HUES64 (cell line): ENCODE results near the gene SELENOF. TPM values are rescaled to one million over a fixed set of nuclear protein-coding genes. Genes with fewer than 3 reads are reported as not detected.

Experiments
- H3K27ac ChIP-seq: 2 replicates; pipeline ENCODE4 v1.7.0; 2013; ENCODE audit warnings: low read depth, low read length, inconsistent platforms
- H3K27me3 ChIP-seq: 2 replicates; pipeline ENCODE4 v1.6.1; 2013; ENCODE audit warnings: mild to moderate bottlenecking, low read length; ENCODE audit not compliant: insufficient read depth
- H3K36me3 ChIP-seq: 2 replicates; pipeline ENCODE4 v1.6.1; 2013; ENCODE audit warnings: mild to moderate bottlenecking, low read length; ENCODE audit not compliant: insufficient read depth
- H3K4me1 ChIP-seq: 2 replicates; pipeline ENCODE4 v1.6.1; 2013; ENCODE audit warnings: mild to moderate bottlenecking, low read length, moderate library complexity; ENCODE audit not compliant: insufficient read depth
- H3K4me3 ChIP-seq: 2 replicates; pipeline ENCODE4 v1.5.1; 2013; ENCODE audit warnings: mild to moderate bottlenecking, low read length, moderate library complexity
- H3K9ac ChIP-seq: 2 replicates; pipeline ENCODE4 v1.6.1; 2013; ENCODE audit warnings: mild to moderate bottlenecking, low read depth, low read length
- H3K9me3 ChIP-seq: 2 replicates; pipeline ENCODE4 v1.6.1; 2013; ENCODE audit warnings: low read depth, low read length; ENCODE audit not compliant: insufficient read depth
- WGBS: fragments of 150-250, 120-280 bp; methylation state at CpG from one replicate; pipeline ENCODE4 v1.1.7; 2013; ENCODE audit warnings: missing lambda C conversion rate; 5-methylcytosine and 5-hydroxymethylcytosine counted together
- polyA plus RNA-seq, 2 experiments: library from polyadenylated mRNA; stranded (reverse); fragments of 50-300 nt; gene quantifications; one replicate each; pipeline ENCODE4 v1.2.3, GENCODE V29; 2013

The SELENOF gene
- polyA plus RNA-seq (2013, experiment 1 of 2) = 122 TPM
- polyA plus RNA-seq (2013, experiment 2 of 2) = 126 TPM

DNA sequence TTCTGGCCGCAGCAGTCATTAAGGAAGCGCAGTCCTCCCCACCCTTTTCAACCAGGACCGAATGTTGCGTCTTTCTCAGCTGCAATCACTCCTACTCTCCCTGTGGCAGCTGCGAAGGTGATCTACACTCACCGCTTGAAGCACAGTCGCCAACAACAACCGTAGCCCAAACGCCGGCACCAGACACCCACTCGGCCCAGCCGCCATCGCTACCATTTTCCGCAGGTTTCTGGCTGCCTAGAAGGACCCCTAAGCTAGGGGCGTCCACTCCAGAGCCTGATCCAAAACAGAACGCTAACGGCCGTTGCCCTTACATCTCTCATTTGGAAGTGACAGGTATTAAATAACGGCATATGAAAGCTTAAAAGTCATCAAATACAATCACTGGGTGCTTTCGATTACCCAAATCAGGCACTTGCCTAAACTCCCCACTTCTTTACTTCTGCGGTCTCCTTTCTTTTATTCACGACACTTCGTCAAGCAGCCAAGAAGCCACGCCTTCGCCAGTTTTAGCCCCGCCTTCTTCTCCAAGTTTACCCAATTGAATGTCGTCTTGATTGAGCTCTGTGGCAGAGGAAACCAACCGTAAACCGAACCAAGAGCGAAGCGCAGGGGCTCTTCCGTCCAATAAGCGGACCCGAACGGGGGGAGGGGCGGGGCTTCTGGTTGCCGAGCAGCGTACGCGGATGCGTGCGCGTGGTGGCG is at the start of gene SELENOF:
TSS of gene SELENOF (minus strand) at position 231 of the 705 bp plus-strand sequence. CDS start at position 216, 15 bp downstream.
- H3K36me3 ChIP-seq = peaks cover 12% of the 10 kb centered on the region; the same call in 1 of the 2 replicates

DNA sequence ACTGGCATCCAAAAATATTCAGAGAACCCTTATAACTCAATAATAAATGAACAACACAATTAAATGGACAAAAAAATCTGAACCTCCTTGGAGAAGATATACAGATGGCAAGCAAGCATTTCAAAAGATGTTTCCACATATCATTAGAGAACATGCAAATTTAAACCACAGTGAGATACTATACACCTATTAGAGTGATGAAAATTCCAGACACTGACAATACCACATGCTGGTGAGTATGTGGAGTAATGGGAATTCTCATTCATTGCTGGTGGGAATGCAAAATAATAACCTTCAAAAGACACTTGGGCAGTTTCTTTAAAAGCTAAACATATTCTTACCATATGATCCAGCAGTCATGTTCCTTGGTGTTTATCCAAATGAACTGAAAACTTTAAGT is 46.6 kb upstream of the SELENOF start:
- no peak overlapping the region for H3K9ac ChIP-seq
- no peak overlapping the region for H3K4me3 ChIP-seq
- no peak overlapping the region for H3K27ac ChIP-seq
- no peaks in the 10 kb centered on the region for H3K9me3 ChIP-seq
- peaks cover 4% of the 10 kb centered on the region; the same call in 1 of the 2 replicates for H3K36me3 ChIP-seq
- no peaks in the 10 kb centered on the region for H3K4me1 ChIP-seq
- H3K27me3 ChIP-seq = no peaks in the 10 kb centered on the region

More for the DNA sequence above, at the start of gene SELENOF:
- H3K4me3 ChIP-seq = peak within 1 kb of the TSS; percentile 91
- no peaks in the 10 kb centered on the region for H3K27me3 ChIP-seq
- H3K9me3 ChIP-seq = no peaks in the 10 kb centered on the region
- under 1% methylated on average over 37 of the region's 44 CpGs for WGBS
- H3K9ac ChIP-seq = peak within 1 kb of the TSS; percentile 96
- peak within 1 kb of the TSS; percentile 88 for H3K27ac ChIP-seq
- peaks cover 18% of the 10 kb centered on the region for H3K4me1 ChIP-seq

- H3K27me3 ChIP-seq = no peaks in the 10 kb centered on the region
- H3K36me3 ChIP-seq = peaks cover 4% of the 10 kb centered on the region; the same call in 1 of the 2 replicates
- H3K4me3 ChIP-seq = no peak overlapping the region
- H3K9ac ChIP-seq = no peak overlapping the region
- H3K9me3 ChIP-seq = no peaks in the 10 kb centered on the region
- H3K27ac ChIP-seq = no peak overlapping the region
- H3K4me1 ChIP-seq = no peaks in the 10 kb centered on the region
Observed at GRCh38 chr1:86957221-86957620, 43.3 kb upstream of the SELENOF start.

DNA sequence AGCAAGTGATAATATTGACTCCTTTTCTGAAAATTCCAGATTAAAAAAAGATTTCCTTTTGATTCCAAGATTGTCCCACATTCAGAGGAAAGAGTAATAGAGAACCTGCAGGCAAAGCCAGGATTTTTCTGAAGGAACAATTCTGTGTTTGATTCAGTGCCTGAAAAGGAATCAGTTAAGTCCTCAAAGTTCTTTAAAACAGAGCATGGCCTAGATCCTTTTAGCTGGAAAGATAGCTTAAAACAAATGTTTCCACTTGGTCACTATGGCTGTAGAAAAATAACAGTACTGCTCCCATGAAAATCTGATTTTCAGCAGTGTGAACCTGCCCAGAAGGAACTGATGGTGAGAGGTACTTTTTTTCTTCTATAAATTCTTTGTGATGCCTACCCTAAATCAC is 42.3 kb upstream of the SELENOF start:
- H3K9ac ChIP-seq = no peak overlapping the region
- H3K9me3 ChIP-seq = no peaks in the 10 kb centered on the region
- peaks cover 4% of the 10 kb centered on the region; the same call in 1 of the 2 replicates for H3K36me3 ChIP-seq
- H3K4me1 ChIP-seq = peaks cover 3% of the 10 kb centered on the region
- no peaks in the 10 kb centered on the region for H3K27me3 ChIP-seq
- no peak overlapping the region for H3K27ac ChIP-seq
- H3K4me3 ChIP-seq = no peak overlapping the region

GRCh38 chr1:86955678-86956077 is 41.8 kb upstream of the SELENOF start:
- Histone ChIP-seq H3K27me3 (no peaks in the 10 kb centered on the region), H3K36me3 (peaks cover 4% of the 10 kb centered on the region; the same call in 1 of the 2 replicates), H3K4me1 (peaks cover 8% of the 10 kb centered on the region), H3K4me3 (no peak overlapping the region), H3K27ac (no peak overlapping the region), H3K9me3 (no peaks in the 10 kb centered on the region), H3K9ac (no peak overlapping the region)
- 94% methylated on average over 3 of the region's 3 CpGs for WGBS

GRCh38 chr1:86953167-86953566 is 39.2 kb upstream of the SELENOF start:
- no peaks in the 10 kb centered on the region for H3K9me3 ChIP-seq
- no peak overlapping the region for H3K4me3 ChIP-seq
- WGBS = 97% methylated on average over 3 of the region's 3 CpGs
- H3K9ac ChIP-seq = no peak overlapping the region
- peaks cover 11% of the 10 kb centered on the region for H3K4me1 ChIP-seq
- H3K27ac ChIP-seq = no peak overlapping the region
- H3K36me3 ChIP-seq = no peaks in the 10 kb centered on the region
- H3K27me3 ChIP-seq = no peaks in the 10 kb centered on the region

DNA sequence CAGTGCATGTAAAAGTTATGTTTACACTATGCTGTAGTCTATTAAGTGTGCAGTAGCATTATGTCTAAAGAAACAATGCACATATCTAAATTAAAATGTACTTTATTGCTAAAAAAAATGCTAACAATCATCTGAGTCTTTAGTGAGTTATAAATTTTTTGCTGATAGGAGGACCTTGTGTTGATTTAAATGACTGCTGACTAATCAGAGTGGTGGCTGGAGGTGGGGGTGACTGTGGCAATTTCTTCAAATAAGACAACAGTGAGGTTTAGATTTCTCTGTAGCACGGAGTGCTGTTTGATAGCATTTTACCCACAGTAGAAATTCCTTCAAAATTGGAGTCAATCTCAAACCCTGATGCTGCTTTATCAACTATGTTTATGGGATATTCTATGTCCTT is 37.5 kb upstream of the SELENOF start:
- Histone ChIP-seq H3K27ac (no peak overlapping the region), H3K9me3 (no peaks in the 10 kb centered on the region), H3K4me1 (peaks cover 11% of the 10 kb centered on the region), H3K27me3 (no peaks in the 10 kb centered on the region), H3K4me3 (no peak overlapping the region), H3K9ac (no peak overlapping the region), H3K36me3 (no peaks in the 10 kb centered on the region)
- 100% methylated on average over 1 of the region's 1 CpG for WGBS

- Histone ChIP-seq H3K9ac (no peak overlapping the region), H3K4me3 (no peak overlapping the region), H3K27ac (no peak overlapping the region), H3K4me1 (peaks cover 11% of the 10 kb centered on the region), H3K36me3 (no peaks in the 10 kb centered on the region), H3K9me3 (no peaks in the 10 kb centered on the region), H3K27me3 (no peaks in the 10 kb centered on the region)
- WGBS = 91% methylated on average over 5 of the region's 5 CpGs
Observed at GRCh38 chr1:86950712-86951419, 36.9 kb upstream of the SELENOF start.

DNA sequence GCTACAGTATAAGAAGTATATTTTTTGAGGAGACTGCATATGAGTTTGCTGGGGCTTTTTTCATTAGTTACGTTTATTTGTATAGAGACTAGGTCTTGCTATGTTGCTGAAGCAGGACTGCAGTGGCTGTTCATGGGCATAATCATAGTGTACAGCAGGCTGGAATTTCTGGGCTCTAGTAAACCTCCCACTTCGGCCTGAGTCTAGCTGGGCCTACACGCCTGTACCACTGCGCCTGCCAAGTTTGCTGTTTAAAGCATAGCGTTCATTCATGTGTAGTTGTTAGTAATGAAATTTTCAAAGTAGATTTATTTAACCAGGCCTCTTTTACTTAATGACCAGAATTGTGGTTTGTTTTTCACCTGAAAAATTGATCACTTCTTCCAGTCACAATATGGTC is 34.3 kb upstream of the SELENOF start:
- H3K27me3 ChIP-seq = no peaks in the 10 kb centered on the region
- WGBS = 96% methylated on average over 5 of the region's 5 CpGs
- H3K9me3 ChIP-seq = no peaks in the 10 kb centered on the region
- H3K36me3 ChIP-seq = no peaks in the 10 kb centered on the region
- H3K9ac ChIP-seq = no peak overlapping the region
- H3K27ac ChIP-seq = no peak overlapping the region
- no peak overlapping the region for H3K4me3 ChIP-seq
- peaks cover 11% of the 10 kb centered on the region for H3K4me1 ChIP-seq

- no peak overlapping the region for H3K9ac ChIP-seq
- no peaks in the 10 kb centered on the region for H3K9me3 ChIP-seq
- no peaks in the 10 kb centered on the region for H3K27me3 ChIP-seq
- H3K36me3 ChIP-seq = no peaks in the 10 kb centered on the region
- no peak overlapping the region for H3K4me3 ChIP-seq
- no peak overlapping the region for H3K27ac ChIP-seq
- peaks cover 18% of the 10 kb centered on the region for H3K4me1 ChIP-seq
Observed at GRCh38 chr1:86942743-86943142, 28.8 kb upstream of the SELENOF start.

GRCh38 chr1:86942042-86942441 is 28.1 kb upstream of the SELENOF start:
- 83% methylated on average over 1 of the region's 1 CpG for WGBS

More at GRCh38 chr1:86942042-86942441, 28.1 kb upstream of the SELENOF start:
- Histone ChIP-seq H3K9me3 (no peaks in the 10 kb centered on the region), H3K9ac (no peak overlapping the region), H3K27ac (no peak overlapping the region), H3K4me1 (peaks cover 25% of the 10 kb centered on the region), H3K36me3 (no peaks in the 10 kb centered on the region), H3K4me3 (no peak overlapping the region), H3K27me3 (no peaks in the 10 kb centered on the region)
